IPS-18c (cell line): ENCODE results near the gene FAT1.

Experiments
- H3K4me3 ChIP-seq: 2 replicates; pipeline ENCODE4 v1.7.0; 2013; ENCODE audit warnings: low read depth, mild to moderate bottlenecking, low read length, moderate library complexity; ENCODE audit not compliant: insufficient read depth
- H3K9me3 ChIP-seq: one replicate; pipeline ENCODE4 v1.6.1; 2013; ENCODE audit warnings: mild to moderate bottlenecking, low read length, moderate library complexity; ENCODE audit not compliant: control insufficient read depth, insufficient read depth

Gene FAT1

GRCh38 chr4:186588503-186588902, 135.2 kb downstream of the FAT1 start:
- Histone ChIP-seq H3K4me3 (no peak overlapping the region), H3K9me3 (no peaks in the 10 kb centered on the region)

- no peak overlapping the region for H3K4me3 ChIP-seq
- H3K9me3 ChIP-seq = no peaks in the 10 kb centered on the region
These were observed 136.1 kb downstream of the FAT1 start for GRCh38 chr4:186587416-186588018.

- Histone ChIP-seq H3K4me3 (no peak overlapping the region), H3K9me3 (no peaks in the 10 kb centered on the region)
These were observed 137.5 kb downstream of the FAT1 start for GRCh38 chr4:186586205-186586604.

- Histone ChIP-seq H3K9me3 (no peaks in the 10 kb centered on the region), H3K4me3 (no peak overlapping the region)
These were observed 138.7 kb downstream of the FAT1 start for GRCh38 chr4:186584912-186585311.

GRCh38 chr4:186581421-186581820, 142.2 kb downstream of the FAT1 start:
- no peaks in the 10 kb centered on the region for H3K9me3 ChIP-seq
- no peak overlapping the region for H3K4me3 ChIP-seq

- Histone ChIP-seq H3K9me3 (no peaks in the 10 kb centered on the region), H3K4me3 (no peak overlapping the region)
These were observed 143.0 kb downstream of the FAT1 start for GRCh38 chr4:186580669-186581068.

GRCh38 chr4:186570193-186570996, 153.3 kb downstream of the FAT1 start:
- H3K9me3 ChIP-seq = no peaks in the 10 kb centered on the region
- no peak overlapping the region for H3K4me3 ChIP-seq

GRCh38 chr4:186569533-186570192, 154.0 kb downstream of the FAT1 start:
- Histone ChIP-seq H3K4me3 (no peak overlapping the region), H3K9me3 (no peaks in the 10 kb centered on the region)

GRCh38 chr4:186566068-186566467, 157.6 kb downstream of the FAT1 start:
- H3K4me3 ChIP-seq = no peak overlapping the region
- no peaks in the 10 kb centered on the region for H3K9me3 ChIP-seq

GRCh38 chr4:186563761-186564160, 159.9 kb downstream of the FAT1 start:
- Histone ChIP-seq H3K9me3 (no peaks in the 10 kb centered on the region), H3K4me3 (no peak overlapping the region)

- no peaks in the 10 kb centered on the region for H3K9me3 ChIP-seq
These were observed 161.9 kb downstream of the FAT1 start for GRCh38 chr4:186561748-186562147.

GRCh38 chr4:186560647-186561046, 163.0 kb downstream of the FAT1 start:
- H3K4me3 ChIP-seq = no peak overlapping the region

More at GRCh38 chr4:186561748-186562147, 161.9 kb downstream of the FAT1 start:
- no peak overlapping the region for H3K4me3 ChIP-seq

GRCh38 chr4:186557486-186557885, 166.2 kb downstream of the FAT1 start:
- H3K9me3 ChIP-seq = no peaks in the 10 kb centered on the region
- no peak overlapping the region for H3K4me3 ChIP-seq

More at GRCh38 chr4:186560647-186561046, 163.0 kb downstream of the FAT1 start:
- no peaks in the 10 kb centered on the region for H3K9me3 ChIP-seq

GRCh38 chr4:186557061-186557460, 166.6 kb downstream of the FAT1 start:
- no peaks in the 10 kb centered on the region for H3K9me3 ChIP-seq
- H3K4me3 ChIP-seq = no peak overlapping the region

- H3K4me3 ChIP-seq = peak within 1 kb of the TSS; percentile 59
- H3K9me3 ChIP-seq = no peaks in the 10 kb centered on the region
These were observed 168.5 kb downstream of the FAT1 start, which contains the start of gene MTNR1A for GRCh38 chr4:186554914-186555827. Gene MTNR1A (minus strand): TSS chr4:186555567. CDS start chr4:186555365, 202 bp downstream.

GRCh38 chr4:186554539-186554913, 169.1 kb downstream of the FAT1 start:
- Histone ChIP-seq H3K4me3 (peak overlapping the region; percentile 59), H3K9me3 (no peaks in the 10 kb centered on the region)

GRCh38 chr4:186553717-186554116, 169.9 kb downstream of the FAT1 start:
- Histone ChIP-seq H3K4me3 (no peak overlapping the region), H3K9me3 (no peaks in the 10 kb centered on the region)
